Ishikawa (cell line): ENCODE data around the gene HOXB9.

Experiments used
- RAD21 ChIP-seq: IDR thresholded peaks from 2 replicates; pipeline ENCODE4 v1.6.1; 2012; ENCODE audit warnings: low read depth
- TAF1 ChIP-seq: IDR thresholded peaks from 2 replicates; pipeline ENCODE4 v1.6.1; 2012; ENCODE audit warnings: low read depth, mild to moderate bottlenecking
- TF ChIP-seq, protein P1 (sequence below): IDR thresholded peaks from 2 replicates; pipeline ENCODE4 v1.6.1; 2012
- TF ChIP-seq, protein P2 (sequence below): IDR thresholded peaks from 2 replicates; pipeline ENCODE4 v1.6.1; 2012; ENCODE audit warnings: low read depth, mild to moderate bottlenecking

DNA sequence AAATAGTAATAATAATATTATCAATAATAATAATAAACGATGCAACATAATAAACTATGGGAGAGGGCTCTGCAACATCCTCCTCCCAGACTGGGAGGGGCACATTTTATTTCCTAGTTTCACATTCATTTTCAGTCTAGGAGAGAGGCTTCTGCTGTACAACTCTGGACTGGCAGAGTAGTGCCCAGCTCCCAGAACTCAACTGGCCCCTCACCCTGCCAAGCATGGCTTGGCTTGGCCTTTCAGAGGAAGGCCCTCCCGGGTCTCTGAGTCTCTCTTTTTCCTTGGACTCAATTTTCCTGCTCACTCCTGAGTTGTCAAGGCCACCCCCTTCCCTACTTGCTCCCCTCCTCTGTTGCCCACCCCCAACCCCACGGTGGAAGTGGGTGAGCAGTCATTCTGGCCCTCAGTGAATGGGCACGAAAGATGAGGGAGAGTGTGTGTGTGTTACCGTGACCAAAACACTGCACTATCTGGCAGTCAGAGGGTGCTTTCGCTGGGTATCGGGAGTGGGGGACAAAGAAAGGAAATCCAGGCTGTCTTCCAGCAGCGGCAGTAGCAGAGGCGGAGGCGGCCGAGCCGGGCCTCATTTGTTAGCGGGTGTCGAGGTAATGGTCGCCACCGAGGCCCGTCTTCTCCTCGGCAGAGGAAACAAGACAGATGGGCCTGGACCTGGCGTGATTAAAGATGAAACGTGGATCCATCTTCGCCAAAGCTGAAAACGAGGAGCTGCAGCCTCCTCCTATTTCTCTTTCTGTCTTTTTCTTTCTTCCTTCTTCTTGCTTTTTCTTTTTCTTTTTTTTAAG is 50.3 kb downstream of the HOXB9 start:
- no peak for TF ChIP-seq RAD21
- TF ChIP-seq, protein P1, sequence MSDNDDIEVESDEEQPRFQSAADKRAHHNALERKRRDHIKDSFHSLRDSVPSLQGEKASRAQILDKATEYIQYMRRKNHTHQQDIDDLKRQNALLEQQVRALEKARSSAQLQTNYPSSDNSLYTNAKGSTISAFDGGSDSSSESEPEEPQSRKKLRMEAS: no peak
- no peak for TF ChIP-seq TAF1
- TF ChIP-seq, protein P2, sequence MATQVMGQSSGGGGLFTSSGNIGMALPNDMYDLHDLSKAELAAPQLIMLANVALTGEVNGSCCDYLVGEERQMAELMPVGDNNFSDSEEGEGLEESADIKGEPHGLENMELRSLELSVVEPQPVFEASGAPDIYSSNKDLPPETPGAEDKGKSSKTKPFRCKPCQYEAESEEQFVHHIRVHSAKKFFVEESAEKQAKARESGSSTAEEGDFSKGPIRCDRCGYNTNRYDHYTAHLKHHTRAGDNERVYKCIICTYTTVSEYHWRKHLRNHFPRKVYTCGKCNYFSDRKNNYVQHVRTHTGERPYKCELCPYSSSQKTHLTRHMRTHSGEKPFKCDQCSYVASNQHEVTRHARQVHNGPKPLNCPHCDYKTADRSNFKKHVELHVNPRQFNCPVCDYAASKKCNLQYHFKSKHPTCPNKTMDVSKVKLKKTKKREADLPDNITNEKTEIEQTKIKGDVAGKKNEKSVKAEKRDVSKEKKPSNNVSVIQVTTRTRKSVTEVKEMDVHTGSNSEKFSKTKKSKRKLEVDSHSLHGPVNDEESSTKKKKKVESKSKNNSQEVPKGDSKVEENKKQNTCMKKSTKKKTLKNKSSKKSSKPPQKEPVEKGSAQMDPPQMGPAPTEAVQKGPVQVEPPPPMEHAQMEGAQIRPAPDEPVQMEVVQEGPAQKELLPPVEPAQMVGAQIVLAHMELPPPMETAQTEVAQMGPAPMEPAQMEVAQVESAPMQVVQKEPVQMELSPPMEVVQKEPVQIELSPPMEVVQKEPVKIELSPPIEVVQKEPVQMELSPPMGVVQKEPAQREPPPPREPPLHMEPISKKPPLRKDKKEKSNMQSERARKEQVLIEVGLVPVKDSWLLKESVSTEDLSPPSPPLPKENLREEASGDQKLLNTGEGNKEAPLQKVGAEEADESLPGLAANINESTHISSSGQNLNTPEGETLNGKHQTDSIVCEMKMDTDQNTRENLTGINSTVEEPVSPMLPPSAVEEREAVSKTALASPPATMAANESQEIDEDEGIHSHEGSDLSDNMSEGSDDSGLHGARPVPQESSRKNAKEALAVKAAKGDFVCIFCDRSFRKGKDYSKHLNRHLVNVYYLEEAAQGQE: no peak
